Measurements from ENCODE around the gene TSPAN17.

- TF ChIP-seq, protein P1, sequence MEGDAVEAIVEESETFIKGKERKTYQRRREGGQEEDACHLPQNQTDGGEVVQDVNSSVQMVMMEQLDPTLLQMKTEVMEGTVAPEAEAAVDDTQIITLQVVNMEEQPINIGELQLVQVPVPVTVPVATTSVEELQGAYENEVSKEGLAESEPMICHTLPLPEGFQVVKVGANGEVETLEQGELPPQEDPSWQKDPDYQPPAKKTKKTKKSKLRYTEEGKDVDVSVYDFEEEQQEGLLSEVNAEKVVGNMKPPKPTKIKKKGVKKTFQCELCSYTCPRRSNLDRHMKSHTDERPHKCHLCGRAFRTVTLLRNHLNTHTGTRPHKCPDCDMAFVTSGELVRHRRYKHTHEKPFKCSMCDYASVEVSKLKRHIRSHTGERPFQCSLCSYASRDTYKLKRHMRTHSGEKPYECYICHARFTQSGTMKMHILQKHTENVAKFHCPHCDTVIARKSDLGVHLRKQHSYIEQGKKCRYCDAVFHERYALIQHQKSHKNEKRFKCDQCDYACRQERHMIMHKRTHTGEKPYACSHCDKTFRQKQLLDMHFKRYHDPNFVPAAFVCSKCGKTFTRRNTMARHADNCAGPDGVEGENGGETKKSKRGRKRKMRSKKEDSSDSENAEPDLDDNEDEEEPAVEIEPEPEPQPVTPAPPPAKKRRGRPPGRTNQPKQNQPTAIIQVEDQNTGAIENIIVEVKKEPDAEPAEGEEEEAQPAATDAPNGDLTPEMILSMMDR (IDR thresholded peaks at IDR 0.05 in 2 of 3, conservative IDR thresholded peaks at IDR 0.05 in 1 of 3; ENCODE audit: borderline replicate concordance in 1 of 3, insufficient read depth in 1 of 3, low read depth in 2 of 3, low read length in 2 of 3), result no peak
- TF ChIP-seq SIN3A (IDR thresholded peaks at IDR 0.05; ENCODE audit: low read depth), result no peak
- no peak for TF ChIP-seq RAD21 (IDR thresholded peaks at IDR 0.05; ENCODE audit: low read depth)
- TF ChIP-seq REST (IDR thresholded peaks at IDR 0.05; ENCODE audit: low read depth), result no peak
- no peak for TF ChIP-seq ZNF274 (IDR thresholded peaks at IDR 0.05; ENCODE audit: low read depth, low read length)
- TF ChIP-seq ATF3 (IDR thresholded peaks at IDR 0.05), result no peak
- no peak for TF ChIP-seq CEBPB (IDR thresholded peaks at IDR 0.05; ENCODE audit: low read depth)
- TF ChIP-seq POLR2AphosphoS5 (IDR thresholded peaks at IDR 0.05; ENCODE audit: low read depth, low read length), result no peak
- no peak for TF ChIP-seq POLR2A (IDR thresholded peaks at IDR 0.05; ENCODE audit: borderline replicate concordance, extremely low read depth, insufficient read depth, insufficient read length)
Observed at GRCh38 chr5:176643491-176644219, 3.6 kb upstream of the TSPAN17 start.

Measured in HCT116 (cell line).